ENCODE measurements around the gene HHIP.
"Not testable (repeated sequence)": the region's sequence is repeated elsewhere in the genome, so short reads cannot be mapped to it uniquely, and the experiment has no call there.

Gene HHIP

DNA sequence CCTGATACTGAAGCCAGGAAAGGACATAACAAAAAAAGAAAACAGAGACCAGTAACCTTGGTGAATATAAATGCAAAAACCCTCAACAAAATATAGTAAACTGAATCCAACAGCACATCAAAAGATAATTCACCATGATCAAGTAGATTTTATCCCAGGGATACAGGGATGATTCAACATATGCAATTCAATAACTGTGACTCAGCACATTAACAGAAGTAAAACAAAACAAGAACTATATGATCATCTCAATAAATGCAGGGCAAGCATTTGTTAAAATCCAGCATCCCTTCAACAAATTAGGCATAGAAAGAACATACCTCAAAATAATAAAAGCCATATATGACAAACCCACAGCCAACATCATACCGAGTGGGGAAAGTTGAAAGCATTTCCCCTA is 112.0 kb downstream of the HHIP start:
- no peak for DNase-seq

DNA sequence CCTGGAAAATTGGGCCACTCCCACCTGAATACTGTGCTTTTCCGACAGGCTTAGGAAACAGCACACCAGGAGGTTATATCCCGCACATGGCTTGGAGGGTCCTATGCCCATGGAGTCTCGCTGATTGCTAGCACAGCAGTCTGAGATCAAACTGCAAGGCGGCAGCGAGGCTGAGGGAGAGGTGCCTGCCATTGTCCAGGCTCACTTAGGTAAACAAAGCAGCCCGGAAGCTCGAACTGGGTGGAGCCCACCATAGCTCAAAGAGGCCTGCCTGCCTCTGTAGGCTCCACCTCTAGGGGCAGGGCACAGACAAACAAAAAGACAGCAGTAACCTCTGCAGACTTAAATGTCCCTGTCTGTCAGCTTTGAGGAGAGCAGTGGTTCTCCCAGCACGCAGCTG is 122.9 kb downstream of the HHIP start:
- not testable (repeated sequence) for DNase-seq

DNA sequence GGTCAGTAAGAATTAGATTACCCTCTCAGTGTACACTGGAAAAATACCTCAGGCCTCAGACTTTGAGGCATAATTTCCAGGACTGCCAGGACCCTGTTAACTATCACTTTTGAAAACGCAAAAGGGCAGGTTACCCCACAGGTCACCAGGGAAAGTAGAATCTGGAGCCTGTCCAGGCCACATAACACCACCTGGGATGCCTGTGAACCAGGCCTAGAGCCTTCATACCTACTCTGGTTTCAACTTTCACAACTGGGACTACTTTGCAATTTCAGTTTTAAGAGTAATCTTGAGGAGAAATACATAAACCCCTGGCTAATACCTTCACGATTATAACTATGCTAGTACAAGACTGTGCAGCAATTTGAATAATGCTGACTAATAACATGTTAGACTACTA is 132.4 kb downstream of the HHIP start:
- DNase-seq, result no peak

DNA sequence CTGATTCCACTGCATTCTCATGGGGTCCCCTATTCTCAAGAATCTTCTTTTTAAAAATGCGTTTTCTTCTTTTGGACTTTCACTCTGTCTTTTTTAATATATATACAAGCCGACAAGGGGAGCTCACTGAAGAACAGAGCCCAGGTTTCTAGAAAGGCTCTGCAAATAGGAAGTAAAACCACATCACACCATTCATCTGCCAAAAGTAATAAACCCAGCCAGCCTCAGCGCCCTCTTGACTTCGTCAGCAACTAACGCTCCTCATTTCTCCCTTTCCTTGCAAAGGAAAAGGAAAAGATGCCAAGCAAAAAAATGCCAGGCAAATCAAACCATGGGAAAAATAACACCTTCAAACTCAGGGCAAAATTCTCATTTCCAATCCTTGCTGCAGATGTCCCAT is 136.4 kb downstream of the HHIP start:
- no peak for DNase-seq

DNA sequence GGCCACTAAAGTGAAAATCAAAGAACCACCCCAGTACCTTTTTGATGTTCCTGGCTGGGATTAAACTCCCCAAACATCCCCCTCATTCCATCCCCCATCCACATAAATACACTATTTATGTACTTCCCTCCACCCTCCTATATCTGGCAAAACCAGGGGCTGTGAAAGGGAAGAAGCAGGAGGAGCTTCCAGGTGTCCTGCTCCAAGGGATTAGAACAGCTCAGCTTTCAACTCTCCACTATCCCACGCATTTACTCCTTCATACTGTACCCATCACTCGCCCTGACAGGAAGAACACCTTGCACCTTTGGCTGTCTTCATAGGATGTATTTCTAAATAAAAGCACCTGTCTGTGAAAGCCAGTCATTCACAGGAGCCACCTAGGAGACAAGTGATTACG is 140.0 kb downstream of the HHIP start:
- no peak for DNase-seq

DNA sequence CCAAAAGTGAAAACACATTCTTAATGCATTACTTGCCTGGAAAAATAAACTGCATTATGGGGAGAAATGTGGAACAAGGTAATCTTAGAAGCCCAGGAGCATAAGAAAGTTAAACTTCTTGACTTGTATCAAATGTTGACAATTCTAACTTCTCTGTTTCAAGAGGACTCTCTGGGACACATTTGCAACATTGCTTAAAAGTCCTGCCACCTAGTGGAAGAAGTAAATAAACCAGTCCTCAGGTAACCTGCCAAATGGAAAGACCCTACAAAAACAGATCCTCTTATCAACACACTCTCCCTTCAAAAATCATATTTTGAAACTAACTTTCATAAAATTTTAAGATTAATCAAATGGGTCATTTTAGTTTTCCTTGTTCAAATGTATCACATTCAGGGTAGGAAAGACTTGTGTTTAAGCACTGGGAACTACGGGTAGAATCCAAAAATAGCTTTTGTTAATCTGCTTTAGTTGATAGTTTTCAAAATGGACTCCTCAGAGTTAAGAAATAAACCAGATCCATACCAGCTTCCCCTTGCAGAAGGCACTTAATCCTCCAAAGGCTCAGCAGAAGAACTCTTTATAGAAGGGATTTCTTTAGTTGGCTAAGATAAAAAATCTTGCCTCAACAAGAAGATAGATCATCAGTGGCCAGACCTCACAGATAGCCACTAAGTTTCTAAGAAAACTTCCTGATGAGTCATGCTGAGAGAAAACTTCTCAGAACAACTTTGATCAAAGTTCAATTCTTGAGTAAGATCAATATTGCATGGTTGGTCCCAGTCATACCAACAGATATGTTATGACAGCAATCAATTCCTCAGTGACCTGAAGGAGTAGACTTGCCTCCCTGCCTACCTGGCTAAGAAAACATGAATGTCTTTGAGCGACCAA is 141.7 kb downstream of the HHIP start:
- DNase-seq, result no peak

DNA sequence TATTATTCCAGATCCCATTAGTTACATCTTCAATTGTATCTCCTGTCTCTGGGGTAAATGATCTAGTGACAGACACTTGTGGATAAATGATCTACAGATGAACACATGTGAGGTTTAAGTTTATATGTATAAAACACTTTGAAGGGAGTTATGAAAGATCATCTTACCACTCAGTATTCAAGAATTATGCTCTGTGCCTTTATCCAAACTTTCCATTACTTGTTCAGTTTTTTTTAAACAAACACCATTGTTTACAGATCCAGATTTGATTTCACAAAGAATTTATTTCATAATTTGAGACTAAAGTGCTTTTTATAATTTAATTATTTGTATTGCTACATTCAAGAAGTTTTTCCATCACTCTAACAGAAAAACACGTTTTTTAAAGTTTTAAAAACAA is 142.5 kb downstream of the HHIP start:
- DNase-seq, result no peak

DNA sequence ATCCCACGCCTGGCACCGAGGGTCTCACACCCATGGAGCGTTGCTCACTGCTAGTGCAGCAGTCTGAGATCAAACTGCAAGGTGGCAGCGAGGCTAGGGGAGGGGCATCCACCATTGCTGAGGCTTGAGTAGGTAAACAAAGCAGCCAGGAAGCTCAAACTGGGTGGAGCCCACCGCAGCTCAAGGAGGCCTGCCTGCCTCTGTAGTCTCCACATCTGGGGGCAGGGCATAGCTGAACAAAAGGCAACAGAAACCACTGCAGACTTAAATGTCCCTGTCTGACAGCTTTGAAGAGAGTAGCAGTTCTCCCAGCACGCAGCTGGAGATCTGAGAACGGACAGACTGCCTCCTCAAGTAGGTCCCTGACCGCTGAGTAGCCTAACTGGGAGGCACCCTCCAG is 146.0 kb downstream of the HHIP start:
- DNase-seq, result not testable (repeated sequence)

All from T-helper 9 cell (primary cell).